Urothelium cell line (cell line): ENCODE data around the gene MSI2.

Experiments
- DNase-seq: peaks from one replicate; pipeline ENCODE4 v3.0.0; 2011; ENCODE audit warnings: low spot score, mixed read lengths
- FAIRE-seq: peaks from 2 replicates; lab custom pipeline; 2011; peaks lifted over from hg19 to GRCh38; lab: Jason Lieb, UNC

Gene MSI2

GRCh38 chr17:57338257-57338914, 82.1 kb downstream of the MSI2 start:
- DNase-seq = no peak
- FAIRE-seq = no peak

GRCh38 chr17:57340160-57340981, 84.0 kb downstream of the MSI2 start:
- no peak for DNase-seq
- FAIRE-seq = no peak

GRCh38 chr17:57341611-57342540, 85.6 kb downstream of the MSI2 start:
- no peak for FAIRE-seq

GRCh38 chr17:57342963-57343589, 86.8 kb downstream of the MSI2 start:
- FAIRE-seq (no peak), DNase-seq (no peak)

More at GRCh38 chr17:57341611-57342540, 85.6 kb downstream of the MSI2 start:
- DNase-seq = no peak

GRCh38 chr17:57343717-57344116, 87.4 kb downstream of the MSI2 start:
- no peak for DNase-seq
- FAIRE-seq = no peak

- FAIRE-seq (no peak), DNase-seq (no peak)
Observed at GRCh38 chr17:57344261-57344660, 87.9 kb downstream of the MSI2 start.

- FAIRE-seq = no peak
- DNase-seq = no peak
Observed at GRCh38 chr17:57349541-57350247, 93.4 kb downstream of the MSI2 start.

- FAIRE-seq (no peak), DNase-seq (no peak)
Observed at GRCh38 chr17:57350266-57350665, 93.9 kb downstream of the MSI2 start.

- no peak for DNase-seq
- FAIRE-seq = no peak
Observed at GRCh38 chr17:57352665-57353175, 96.4 kb downstream of the MSI2 start.

- no peak for DNase-seq
- no peak for FAIRE-seq
Observed at GRCh38 chr17:57354673-57355072, 98.3 kb downstream of the MSI2 start.

GRCh38 chr17:57355090-57355859, 99.0 kb downstream of the MSI2 start:
- DNase-seq (no peak), FAIRE-seq (no peak)

GRCh38 chr17:57356153-57356718, 99.9 kb downstream of the MSI2 start:
- FAIRE-seq = no peak
- DNase-seq = no peak

- FAIRE-seq (no peak), DNase-seq (no peak)
Observed at GRCh38 chr17:57356719-57357391, 100.5 kb downstream of the MSI2 start.

GRCh38 chr17:57357392-57357784, 101.1 kb downstream of the MSI2 start:
- FAIRE-seq = no peak
- DNase-seq = no peak

- no peak for FAIRE-seq
- DNase-seq = no peak
Observed at GRCh38 chr17:57357830-57358430, 101.6 kb downstream of the MSI2 start.

- DNase-seq = no peak
- FAIRE-seq = no peak
Observed at GRCh38 chr17:57360266-57360665, 103.9 kb downstream of the MSI2 start.

GRCh38 chr17:57362797-57363556, 106.7 kb downstream of the MSI2 start:
- no peak for FAIRE-seq

More at GRCh38 chr17:57362797-57363556, 106.7 kb downstream of the MSI2 start:
- no peak for DNase-seq
